HL-60 (cell line): ENCODE results near the gene DPYD.

Experiments used
- DNase-seq, 2 experiments: peaks; one replicate each; pipeline ENCODE4 v3.0.0-alpha.2; 2010 to 2020; ENCODE audit warnings: low read depth in 1 of 2, low spot score in 1 of 2
- H3K27ac ChIP-seq: fragments of 250-450 bp; sonication (Bioruptor Pico); replicated peaks from 2 replicates; pipeline ENCODE4 v1.5.1; 2020; ENCODE audit warnings: mild to moderate bottlenecking, moderate library complexity
- H3K27me3 ChIP-seq: fragments of 250-450 bp; sonication (Bioruptor Pico); 2 replicates; pipeline ENCODE4 v1.5.1; 2021; ENCODE audit warnings: mild to moderate bottlenecking, moderate library complexity; ENCODE audit not compliant: insufficient read depth, poor library complexity, severe bottlenecking
- H3K4me3 ChIP-seq: replicated peaks from 2 replicates; pipeline ENCODE4 v1.5.1; 2011; ENCODE audit warnings: mild to moderate bottlenecking, control low read depth, low read length; ENCODE audit not compliant: insufficient read depth
- GABPA ChIP-seq: IDR thresholded peaks from 2 replicates; pipeline ENCODE4 v1.6.1; 2012; ENCODE audit warnings: low read depth
- POLR2AphosphoS5 ChIP-seq: IDR thresholded peaks from 2 replicates; pipeline ENCODE4 v1.6.1; 2012; ENCODE audit warnings: low read depth
- REST ChIP-seq: IDR thresholded peaks from 2 replicates; pipeline ENCODE4 v1.6.1; 2012; ENCODE audit warnings: low read depth; ENCODE audit not compliant: insufficient replicate concordance
- SPI1 ChIP-seq: IDR thresholded peaks from 2 replicates; pipeline ENCODE4 v1.6.1; 2012; ENCODE audit warnings: low read depth, mild to moderate bottlenecking, borderline replicate concordance
- TF ChIP-seq, protein P1 (sequence below): IDR thresholded peaks from one replicate; pipeline ENCODE4 v1.5.1; 2011; ENCODE audit warnings: low read length, control low read depth, inconsistent platforms; ENCODE audit not compliant: insufficient read depth

DPYD gene

DNA sequence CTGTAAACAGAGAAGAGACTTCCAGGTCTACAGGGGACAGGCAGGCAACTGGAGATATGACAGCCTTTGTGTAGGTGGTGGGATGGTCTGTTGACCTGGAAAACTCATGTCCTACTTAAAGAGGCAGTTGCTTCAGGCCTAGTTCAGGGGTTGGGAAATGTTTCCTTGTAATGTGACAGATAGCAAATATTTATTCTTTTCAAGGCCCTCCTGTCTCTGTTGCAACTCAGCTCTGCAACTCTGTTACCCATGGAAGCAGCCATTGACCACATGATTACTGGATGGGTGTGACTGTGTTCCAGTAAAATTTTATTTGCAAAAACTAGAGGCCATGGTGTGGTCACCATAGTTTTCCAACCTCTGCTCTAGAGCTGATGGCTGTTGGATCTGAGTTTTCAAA, 857.3 kb downstream of the DPYD start:
- TF ChIP-seq REST (no peak), POLR2AphosphoS5 (no peak), GABPA (no peak), SPI1 (no peak)
- TF ChIP-seq, protein P1, sequence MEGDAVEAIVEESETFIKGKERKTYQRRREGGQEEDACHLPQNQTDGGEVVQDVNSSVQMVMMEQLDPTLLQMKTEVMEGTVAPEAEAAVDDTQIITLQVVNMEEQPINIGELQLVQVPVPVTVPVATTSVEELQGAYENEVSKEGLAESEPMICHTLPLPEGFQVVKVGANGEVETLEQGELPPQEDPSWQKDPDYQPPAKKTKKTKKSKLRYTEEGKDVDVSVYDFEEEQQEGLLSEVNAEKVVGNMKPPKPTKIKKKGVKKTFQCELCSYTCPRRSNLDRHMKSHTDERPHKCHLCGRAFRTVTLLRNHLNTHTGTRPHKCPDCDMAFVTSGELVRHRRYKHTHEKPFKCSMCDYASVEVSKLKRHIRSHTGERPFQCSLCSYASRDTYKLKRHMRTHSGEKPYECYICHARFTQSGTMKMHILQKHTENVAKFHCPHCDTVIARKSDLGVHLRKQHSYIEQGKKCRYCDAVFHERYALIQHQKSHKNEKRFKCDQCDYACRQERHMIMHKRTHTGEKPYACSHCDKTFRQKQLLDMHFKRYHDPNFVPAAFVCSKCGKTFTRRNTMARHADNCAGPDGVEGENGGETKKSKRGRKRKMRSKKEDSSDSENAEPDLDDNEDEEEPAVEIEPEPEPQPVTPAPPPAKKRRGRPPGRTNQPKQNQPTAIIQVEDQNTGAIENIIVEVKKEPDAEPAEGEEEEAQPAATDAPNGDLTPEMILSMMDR: no peak
- Histone ChIP-seq H3K27me3 (no peaks in the 10 kb centered on the region), H3K4me3 (no peak overlapping the region), H3K27ac (no peak overlapping the region)
- DNase-seq: no peak

DNA sequence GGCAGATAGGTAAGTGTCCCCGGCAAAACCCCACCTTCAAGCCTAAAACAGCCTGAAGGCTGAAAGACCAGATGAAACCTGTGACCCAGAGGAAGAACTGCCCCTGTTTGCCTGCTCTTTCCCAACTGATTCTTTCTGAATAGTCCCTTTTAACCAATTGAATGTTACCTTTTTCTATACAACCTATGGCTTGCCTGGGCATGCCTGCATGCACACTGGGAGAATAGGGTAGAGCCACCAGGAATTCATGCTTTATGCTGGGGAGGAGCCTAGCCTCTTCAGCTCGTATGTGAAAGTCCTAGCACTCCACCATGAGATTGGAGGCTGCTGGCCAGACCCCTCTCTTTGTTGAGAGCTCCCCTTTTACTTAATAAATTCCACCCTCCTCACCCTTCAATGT, 859.2 kb downstream of the DPYD start:
- no peak overlapping the region for H3K27ac ChIP-seq
- DNase-seq: no peak
- no peak overlapping the region for H3K4me3 ChIP-seq
- H3K27me3 ChIP-seq: no peaks in the 10 kb centered on the region
- TF ChIP-seq, protein P1: no peak
- TF ChIP-seq SPI1 (no peak), REST (no peak), POLR2AphosphoS5 (no peak), GABPA (no peak)

GRCh38 chr1:97056386-97056785, 864.4 kb downstream of the DPYD start:
- DNase-seq: no peak
- H3K27me3 ChIP-seq: no peaks in the 10 kb centered on the region
- TF ChIP-seq GABPA (no peak), REST (no peak), SPI1 (no peak), POLR2AphosphoS5 (no peak)
- TF ChIP-seq, protein P1: no peak

More at GRCh38 chr1:97056386-97056785, 864.4 kb downstream of the DPYD start:
- no peak overlapping the region for H3K4me3 ChIP-seq
- no peak overlapping the region for H3K27ac ChIP-seq
